HuH-7.5 (cell line): Measurements from ENCODE around the gene ACTRT3.

Source experiments
- DNase-seq: peaks from one replicate; pipeline ENCODE4 v3.0.0; 2011; ENCODE audit warnings: low spot score

ACTRT3 gene

DNA sequence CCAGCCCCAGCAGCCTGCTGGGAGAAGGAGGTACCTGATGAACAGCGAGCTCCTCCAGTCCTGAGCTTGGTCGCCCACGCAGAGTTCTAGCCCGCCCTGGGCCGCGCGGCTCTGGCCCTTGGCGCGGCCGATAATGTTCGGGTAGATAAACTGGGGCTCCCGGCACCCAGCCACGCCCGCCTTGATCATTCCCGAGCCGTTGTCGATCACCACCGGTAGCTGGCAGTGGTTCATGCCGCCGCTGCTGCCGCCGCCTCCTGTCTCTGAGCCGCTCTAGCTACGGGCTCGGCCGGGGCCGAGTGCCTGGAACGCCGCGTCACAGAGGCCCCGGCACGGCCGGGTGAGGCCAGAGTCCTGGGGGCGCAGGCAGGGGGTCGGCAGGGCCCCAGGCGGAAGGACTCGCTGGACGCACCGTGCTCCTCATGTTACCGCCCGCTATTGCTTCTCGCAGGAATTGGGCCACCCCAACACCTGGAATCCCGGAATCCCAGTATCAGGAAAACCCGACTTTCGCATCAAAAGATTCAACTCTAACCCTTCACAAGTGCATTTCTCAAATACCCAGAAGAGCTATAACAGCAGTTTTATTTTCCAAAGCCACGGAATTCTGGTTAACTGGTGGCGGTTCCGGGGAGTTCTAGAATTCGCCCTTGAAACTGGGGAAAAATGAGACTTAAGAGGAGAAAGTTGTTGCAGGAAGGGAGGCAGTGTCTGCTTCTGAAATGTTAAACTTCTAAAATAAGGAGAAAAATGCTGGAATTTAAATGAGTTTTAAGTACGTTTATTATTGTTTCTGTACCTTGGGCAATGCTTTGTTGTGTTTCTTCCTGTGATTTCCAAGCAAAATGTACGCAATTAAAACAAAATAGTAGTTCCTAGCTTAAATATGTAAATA lies at the start of gene ACTRT3:
ACTRT3 (minus strand) TSS at position 275 of the 895 bp plus-strand sequence; CDS start at position 234, 41 bp downstream.
- DNase-seq: peak; percentile 83

DNA sequence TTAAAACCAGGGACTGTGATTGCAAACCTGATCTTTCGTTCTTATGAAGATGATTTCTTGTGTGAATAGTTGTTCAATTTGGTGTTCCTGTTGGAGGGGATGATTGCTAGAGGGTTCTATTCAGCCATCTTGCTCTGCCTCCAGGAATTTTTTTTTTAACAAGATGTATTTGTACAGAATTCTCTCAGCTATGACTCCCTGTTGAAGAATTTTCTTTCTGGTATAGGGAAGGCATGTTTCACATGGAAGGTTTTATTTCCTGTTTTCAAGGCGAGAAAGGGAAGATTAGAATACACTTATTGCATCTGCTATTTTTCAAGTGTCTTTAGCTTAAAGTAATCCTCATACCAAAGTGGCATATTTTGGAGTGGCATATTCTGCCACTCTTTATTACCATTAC lies 49.0 kb upstream of the ACTRT3 start:
- no peak for DNase-seq

DNA sequence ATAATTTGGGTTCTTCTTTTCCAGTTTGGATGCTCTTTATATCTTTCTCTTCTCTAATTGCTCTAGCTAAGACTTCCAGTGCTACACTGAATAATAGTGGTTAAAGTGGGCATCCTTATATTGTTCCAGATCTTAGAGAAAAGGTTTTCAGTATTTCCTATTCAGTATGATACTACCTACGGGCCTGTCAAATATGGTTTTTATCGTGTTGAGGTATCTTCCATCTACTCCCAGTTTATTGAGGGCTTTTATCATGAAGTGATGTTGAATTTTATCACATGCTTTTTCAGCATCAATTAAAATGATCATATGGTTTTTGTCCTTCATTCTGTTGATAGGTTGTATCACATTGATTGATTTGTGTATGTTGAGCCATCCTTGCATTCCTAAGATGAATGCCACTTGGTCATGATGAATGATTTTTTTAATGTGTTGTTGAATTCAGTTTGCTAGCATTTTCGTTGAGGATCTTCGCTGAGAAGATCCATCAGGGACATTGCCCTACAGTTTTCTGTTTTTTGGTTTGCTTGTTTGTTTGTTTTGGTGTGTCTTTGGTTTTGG lies 46.3 kb upstream of the ACTRT3 start:
- DNase-seq: no peak

DNA sequence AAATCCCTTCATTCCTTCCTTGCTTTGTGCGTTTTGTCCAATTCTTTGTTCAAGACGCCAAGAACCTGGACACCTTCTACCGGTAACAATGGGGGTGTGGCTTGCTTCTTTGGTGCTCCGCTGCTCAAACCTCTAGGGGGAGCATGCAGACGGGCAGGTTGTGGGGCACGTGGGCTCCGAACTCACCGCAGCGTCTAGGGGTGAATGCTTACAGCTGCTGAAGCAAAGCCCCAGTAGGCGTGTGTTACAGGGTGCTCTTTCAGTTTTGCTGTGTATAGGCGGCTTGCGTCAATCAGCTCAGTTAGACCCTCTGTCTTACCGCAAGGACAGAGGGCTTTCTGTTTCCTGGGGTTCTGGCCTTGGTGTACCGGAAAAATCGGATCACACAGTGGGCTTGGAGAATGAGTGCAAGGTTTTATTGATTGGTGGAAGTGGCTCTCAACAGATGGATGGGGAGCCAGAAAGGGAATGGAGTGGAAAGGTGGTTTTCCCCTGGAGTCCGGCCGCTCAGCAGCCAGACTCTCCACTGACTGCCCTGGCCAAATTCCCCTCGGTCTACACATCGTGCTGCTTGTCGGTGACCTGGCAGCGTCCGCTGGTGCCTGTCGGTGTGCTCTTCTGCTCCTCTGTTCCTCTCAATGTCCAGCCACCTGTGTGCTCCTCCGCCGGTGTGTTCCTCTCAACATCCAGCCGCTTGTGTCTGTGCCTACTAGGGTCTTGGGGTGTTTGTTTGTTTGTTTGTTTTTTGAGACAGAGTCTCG lies 44.6 kb upstream of the ACTRT3 start:
- DNase-seq: no peak

DNA sequence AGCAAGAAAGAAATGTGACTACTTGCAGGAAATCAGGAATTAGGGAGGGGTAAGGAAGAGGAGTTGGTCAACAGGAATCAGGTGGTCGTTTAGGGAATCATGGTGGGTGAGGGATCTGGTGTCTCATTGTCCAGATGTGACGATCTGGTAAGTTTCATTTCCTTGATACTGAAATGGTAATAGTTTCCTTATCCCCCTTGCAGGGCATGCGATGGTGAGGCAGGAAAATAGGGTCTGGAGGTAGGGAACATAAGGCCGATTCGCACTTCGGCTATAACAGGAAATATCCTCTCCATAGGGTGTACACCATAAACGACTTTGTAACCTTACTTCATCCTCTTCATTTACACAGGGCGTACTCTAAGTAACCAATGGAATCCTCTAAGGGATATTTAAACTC lies 43.9 kb upstream of the ACTRT3 start:
- DNase-seq: no peak

DNA sequence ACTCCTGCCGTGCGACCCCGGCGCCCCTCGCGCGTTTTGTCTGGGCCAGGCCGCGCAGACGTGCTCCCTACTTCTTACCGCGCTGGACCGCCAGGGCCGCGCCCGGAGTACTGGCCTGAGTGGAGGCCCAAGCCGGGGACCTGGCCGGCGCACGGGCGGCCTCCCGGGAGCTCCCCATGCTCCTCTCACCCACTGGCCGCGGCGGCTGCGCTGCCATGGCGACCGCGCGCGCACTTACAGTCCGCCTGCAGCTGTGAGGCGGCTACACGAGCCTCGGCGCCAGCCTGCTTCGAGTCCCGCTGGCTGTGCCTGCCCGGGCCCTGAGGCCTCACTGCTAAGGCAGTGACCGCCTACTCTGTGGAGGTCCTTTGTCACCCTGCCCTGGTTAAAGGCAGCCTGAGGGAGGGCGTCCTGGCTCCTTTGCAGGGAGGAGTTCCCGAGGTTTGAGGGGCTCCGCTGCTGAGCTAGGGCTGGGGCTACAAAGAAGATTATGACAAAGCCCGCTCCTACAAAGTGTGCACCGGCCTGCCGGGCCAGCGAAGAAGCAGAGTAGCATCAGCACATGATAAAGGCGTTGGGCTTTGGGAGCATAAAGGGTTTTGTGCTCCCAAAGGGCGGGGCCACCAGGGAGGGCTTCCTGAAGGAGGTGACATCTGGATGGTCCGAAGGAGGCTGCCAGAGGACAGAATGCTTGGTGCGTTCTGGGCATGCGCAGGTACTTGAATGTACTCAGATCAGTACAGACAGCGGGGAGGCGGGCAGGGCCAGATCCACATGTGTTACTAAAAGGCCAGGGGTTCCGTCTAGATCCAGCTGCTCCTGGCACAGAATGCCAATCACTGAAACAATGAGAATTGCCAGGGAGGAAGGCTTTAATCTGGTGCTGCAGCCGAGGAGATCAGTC lies 43.2 kb upstream of the ACTRT3 start, which contains the start of the genes LRRC34 and LRRIQ4:
LRRC34 (minus strand) TSS at position 573 of the 904 bp plus-strand sequence; CDS start at position 217, 356 bp downstream.
LRRIQ4 (plus strand) TSS at position 539 of the 904 bp plus-strand sequence. CDS start 9,052 bp downstream, outside the sequence.
- no peak for DNase-seq

DNA sequence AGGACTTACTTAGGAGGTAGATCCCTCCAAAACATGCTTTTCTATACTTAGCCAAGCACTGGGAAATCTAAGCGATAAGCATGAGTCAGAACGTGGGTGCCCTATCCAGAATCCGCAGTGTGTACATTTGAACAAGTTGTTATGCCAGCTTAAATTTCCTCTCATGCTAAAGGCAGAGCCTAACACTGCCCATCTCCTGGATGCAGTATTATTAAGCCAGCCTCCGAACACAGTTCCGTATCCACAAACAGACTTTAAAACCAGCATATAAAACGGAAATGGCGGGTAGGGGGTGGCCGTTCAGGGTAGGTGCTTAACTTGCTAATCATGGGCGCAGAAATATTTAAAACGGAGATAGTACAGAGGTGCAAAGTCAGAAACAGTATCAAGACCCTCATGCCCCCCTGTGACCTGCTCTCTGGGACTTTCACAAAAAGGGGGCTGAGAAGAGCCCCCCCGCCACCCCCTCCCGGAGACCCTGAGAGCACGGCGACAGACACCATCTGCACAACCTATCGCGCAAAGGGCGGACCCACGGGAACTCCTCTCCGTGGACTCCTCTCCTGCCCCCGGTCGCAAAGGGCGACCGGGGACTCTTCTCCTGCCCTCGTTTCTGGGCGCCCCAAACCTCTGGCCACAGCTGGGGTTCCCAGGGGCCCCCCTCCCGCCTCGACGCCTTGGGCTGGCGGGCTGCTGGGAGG lies 42.4 kb upstream of the ACTRT3 start:
- DNase-seq: no peak

DNA sequence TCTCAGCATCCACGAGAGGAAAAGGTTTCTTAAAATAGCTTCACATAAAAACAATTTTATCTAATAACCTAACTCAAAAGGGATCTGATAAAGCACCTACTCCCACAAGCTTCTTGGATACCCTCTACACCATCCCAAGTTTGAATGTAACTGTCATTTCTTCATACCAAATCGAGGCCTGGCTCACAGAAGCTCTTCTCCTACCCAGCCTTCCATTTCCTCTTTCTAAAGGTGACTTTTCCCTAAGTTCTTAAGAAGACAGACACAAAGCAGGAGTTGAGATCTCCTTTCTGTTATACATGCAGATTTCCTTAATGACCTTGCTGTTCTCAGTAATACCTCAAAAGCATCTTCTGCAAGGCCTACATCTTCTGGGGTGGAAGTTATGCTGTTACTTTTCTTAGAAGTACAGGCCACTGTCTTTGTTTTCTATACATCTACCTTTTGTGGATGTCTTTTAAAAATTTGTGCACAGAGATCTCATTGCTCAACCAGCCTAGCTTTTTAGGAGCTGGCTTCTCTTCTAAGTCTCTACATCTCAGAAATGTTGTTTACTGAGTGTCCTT lies 40.0 kb upstream of the ACTRT3 start:
- DNase-seq: no peak

DNA sequence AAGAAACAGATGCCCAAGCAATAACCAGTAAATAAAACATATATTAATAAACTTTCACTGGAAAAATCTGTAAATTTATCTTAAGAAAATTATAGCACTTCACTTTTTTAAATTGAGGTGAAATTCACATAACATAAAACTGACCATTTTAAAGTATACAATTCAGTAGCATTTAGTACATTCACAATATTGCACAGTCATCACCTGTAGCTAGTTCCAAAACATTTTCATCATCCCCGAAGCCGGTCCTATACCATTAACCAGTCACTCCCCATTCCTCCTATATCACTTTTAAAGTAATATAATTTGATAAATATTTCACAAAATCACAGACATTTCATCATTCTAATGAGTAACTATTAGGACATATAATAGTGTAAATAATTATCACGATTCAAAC lies 35.3 kb upstream of the ACTRT3 start:
- no peak for DNase-seq

DNA sequence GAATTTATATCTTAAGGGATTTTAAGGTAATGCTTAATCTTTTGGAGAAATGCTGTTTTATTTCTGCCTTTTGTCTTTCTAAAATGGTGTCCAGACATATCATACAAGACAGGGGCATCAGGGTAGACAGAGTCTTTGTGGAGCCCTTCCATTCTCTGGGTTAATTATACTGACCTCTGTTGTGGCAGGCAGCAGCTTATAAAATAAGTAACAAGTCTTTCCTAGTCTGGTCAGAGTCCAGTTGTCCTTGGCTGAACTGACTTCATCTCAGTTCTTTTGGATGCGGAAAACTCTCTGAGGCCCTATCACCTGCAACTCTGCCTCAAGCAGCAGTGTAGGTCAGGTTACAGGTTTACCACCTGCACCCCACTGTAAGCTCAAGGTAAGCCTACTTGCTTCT lies 23.0 kb upstream of the ACTRT3 start:
- no peak for DNase-seq

DNA sequence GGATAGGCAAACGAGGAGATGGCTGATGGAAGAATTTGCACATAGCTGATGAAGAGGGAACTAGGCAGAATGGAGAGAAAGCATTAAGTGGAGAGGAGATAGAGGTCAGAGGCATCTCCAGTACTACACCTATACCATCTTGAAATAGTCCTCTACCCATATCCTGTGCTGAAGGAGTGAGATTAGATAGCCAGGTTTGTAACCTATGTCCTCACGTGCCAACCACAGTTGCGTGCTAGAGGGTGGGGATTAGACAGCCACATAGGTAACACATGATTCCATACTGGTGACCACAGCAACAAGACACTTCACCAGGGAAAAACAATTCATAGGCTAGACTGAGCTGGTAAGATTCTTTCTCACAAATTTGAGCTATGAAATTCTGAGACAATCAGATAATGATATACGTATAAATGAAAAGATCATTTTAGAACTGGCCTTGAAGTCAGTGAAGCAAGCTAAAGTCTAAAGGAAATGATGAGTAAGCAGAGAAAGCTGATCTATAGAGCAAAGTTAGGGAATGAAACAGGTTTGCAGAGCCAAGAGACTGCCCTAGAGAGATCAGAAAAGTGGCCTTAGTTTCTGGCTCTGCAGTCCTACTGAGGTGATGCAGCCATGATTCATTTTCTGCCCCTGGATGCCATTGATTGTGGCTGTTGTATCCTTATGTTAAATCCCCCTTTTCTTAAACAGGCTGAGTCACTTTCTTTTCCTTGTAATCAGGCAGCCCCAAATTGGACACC lies 21.5 kb upstream of the ACTRT3 start:
- no peak for DNase-seq

DNA sequence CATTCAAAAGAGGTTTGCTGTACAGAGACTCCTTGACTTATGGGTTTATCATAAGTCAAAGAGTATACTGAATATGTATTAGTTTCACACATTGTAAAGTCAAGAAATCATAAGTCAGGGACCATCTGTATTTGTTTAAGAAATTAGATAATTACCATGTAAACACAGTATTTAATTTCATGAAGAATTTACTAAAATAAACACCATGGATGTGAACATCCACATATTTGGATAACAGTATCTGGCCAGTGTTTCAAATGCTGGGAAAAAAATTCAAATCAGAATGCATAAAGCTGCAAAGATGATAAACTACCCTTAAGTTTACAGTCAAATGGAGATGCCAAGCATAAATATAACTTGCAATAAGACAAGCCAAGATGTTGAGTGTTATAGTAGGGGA lies 20.9 kb upstream of the ACTRT3 start:
- no peak for DNase-seq

DNA sequence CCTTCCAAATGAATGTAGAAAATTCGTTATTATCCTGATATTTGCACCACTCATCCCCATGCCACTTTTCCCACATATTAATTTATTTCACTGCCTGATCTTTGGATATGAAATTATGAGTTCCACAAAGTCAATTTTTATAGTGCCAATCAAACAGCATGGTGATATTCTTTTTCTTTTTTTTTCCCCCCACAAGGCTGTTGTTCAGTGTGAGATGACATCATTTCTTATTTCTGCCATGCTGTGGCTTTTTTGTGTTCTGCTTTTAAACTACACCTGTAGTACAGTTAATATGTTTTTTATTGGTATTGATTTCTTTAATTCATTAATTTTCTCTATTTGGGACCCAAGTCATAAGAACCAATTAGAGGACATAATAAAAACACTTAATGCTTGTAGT lies 18.4 kb upstream of the ACTRT3 start:
- no peak for DNase-seq

DNA sequence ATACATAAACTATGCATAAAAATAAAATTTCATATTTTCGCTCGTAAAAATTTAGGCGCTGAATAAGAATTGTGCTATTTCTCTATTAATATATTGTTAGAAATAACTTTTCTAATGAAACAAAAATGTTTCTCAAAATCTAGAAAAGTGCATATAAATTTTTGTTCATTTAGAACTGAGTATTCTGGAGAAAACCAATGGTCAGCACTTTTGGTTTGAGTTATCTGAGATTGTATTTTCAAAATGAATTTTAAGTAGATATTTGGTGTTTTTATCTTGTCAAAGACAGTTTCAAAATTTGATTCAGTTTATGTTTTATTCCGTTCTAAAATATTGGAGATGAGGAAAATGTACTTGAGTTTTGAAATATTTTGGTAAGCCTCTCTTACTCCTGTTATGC lies 17.8 kb upstream of the ACTRT3 start:
- DNase-seq: no peak

DNA sequence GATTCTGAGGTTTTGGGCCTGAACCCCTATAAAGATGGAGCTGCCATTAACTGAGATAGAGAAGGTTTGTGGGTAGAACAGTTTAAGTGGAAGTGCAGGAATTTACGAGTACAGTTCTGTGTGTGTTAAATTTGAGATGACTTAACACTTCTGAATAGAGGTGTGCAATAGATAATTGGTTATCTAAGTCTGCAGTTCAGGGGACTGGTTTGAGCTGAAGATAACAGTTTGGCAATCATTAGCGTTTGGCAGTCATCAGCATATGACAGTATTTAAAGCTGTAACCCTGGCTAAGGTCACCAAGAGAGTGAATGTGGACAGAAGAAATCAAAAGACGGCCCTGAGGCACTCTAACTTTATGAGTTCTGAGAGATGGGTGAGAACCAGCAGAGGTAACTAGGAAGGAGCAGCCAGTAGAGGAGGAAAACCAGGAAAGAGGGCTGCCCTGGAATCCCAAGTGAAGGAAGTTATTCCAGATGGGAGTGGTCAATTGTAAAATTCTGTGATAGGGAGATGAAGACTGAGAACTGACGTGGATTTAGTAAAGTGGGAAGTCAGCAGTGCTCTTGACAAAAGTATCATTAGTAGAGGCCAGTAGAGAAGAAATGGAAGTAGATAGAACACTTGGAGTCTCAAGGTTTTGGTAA lies 12.0 kb upstream of the ACTRT3 start:
- DNase-seq: no peak

DNA sequence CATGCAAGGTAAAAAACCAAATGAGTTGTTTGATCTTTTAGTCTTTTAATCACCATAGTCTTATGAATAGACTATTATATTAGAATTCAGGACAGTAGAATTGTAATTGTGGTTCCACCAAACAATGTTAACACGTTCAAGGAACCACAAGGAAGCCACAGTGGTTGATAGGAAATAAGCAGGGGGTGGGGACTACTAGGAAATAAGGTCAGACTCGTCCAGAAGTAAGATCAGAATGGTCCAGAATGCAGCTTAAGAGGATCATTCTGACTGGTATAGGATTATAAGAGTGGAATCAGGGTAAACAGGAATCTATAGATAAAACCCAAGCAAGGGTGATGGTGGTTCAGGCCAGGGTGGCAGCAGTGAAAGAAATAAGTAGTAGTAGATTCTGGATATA lies 11.4 kb upstream of the ACTRT3 start:
- no peak for DNase-seq

DNA sequence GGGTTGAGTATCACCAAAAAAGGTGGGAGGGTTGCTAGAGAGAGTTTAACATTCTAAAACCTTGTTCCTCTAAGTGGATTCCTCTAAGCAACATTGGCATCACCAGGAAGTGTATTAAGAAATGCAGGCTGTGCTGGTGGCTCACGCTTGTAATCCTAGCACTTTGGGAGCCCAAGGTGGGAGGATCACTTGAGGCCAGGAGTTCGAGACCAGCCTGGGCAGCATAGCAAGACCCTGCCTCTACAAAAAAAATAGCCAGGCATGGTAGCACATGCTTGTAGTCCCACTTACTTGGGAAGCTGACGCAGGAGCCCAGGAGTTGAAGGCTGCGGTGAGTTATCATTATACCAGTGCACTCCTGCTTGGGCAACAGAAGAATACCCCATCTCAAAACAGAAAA lies 8.5 kb upstream of the ACTRT3 start:
- no peak for DNase-seq

DNA sequence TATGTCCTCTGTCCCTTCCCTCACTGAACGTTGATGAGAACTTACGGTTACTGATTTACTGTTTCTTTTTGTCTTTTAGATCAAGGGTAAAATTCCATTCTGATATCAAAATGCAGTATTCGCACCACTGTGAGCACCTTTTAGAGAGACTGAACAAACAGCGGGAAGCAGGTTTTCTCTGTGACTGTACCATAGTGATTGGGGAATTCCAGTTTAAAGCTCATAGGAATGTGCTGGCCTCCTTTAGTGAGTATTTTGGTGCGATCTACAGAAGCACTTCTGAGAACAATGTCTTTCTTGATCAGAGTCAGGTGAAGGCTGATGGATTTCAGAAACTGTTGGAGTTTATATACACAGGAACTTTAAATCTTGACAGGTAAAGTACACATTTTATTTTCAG lies 4.8 kb upstream of the ACTRT3 start:
- DNase-seq: no peak
